ENCODE measurements around the gene CACNA1A.

CACNA1A gene

DNA sequence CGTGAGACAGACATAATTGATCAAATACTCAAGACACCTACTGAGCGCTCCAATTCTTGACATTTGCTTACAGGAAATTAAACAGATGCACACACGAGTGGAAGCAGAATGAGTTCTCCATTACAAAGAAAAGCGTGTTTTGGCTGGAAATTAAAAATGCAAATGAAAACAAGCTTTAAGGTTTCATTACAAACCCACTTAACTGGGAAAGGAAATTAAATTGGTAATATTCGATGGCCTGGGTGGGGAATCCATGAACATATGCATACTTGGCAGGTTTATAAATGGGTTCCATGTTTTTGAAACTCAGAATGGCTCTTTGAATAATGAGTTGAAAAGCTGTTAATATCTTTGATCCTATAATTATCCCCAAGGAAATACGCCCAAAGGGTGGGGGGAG, 178.0 kb downstream of the CACNA1A start:
- no peak for DNase-seq (ENCODE audit: low read depth)
- no peak overlapping the region for H3K4me3 ChIP-seq (ENCODE audit: low read length)
- TF ChIP-seq, protein P1, sequence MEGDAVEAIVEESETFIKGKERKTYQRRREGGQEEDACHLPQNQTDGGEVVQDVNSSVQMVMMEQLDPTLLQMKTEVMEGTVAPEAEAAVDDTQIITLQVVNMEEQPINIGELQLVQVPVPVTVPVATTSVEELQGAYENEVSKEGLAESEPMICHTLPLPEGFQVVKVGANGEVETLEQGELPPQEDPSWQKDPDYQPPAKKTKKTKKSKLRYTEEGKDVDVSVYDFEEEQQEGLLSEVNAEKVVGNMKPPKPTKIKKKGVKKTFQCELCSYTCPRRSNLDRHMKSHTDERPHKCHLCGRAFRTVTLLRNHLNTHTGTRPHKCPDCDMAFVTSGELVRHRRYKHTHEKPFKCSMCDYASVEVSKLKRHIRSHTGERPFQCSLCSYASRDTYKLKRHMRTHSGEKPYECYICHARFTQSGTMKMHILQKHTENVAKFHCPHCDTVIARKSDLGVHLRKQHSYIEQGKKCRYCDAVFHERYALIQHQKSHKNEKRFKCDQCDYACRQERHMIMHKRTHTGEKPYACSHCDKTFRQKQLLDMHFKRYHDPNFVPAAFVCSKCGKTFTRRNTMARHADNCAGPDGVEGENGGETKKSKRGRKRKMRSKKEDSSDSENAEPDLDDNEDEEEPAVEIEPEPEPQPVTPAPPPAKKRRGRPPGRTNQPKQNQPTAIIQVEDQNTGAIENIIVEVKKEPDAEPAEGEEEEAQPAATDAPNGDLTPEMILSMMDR (conservative IDR thresholded peaks at IDR 0.05; ENCODE audit: low read length), result no peak

DNA sequence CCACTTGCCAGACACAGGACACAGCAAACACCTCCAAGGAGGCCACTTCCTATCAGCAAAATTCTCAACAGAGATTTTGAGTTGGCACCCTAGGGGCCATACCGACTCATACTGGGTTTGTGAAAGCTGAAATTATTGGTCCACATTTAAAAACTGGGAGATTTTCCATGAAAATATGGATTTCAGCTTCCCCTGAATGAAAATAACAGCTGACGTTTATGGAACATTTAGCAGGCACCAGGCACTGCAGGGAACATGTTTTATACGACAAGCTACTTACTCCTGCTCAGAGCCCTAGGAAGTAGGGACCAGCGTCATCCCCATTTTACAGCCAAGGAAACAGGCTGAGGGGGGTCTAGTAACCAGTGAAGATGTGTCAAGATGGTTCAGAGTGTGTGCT, 186.8 kb downstream of the CACNA1A start:
- TF ChIP-seq, protein P1 (conservative IDR thresholded peaks at IDR 0.05; ENCODE audit: low read length), result no peak
- H3K4me3 ChIP-seq (ENCODE audit: low read length), result no peak overlapping the region
- DNase-seq (ENCODE audit: low read depth), result no peak

DNA sequence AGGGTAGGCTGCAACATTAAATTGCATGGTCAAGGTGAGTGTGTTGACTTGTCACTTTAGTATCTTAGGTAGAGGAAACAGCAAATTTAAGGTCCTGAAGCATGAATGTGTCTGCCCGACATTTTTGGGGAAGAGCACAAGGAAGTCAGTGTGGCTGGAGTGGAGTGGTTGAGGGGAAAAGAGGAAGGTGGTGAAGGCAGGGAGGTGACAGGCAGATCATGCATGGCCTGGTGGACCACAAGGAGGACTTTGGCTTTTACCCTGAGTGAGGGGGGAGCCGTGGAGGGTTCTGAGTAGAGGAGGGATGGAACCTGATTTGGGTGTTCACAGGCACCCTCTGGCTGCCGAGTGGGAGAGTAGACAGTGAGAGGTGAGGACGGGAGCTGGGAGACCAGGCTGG, 188.1 kb downstream of the CACNA1A start:
- TF ChIP-seq, protein P1 (conservative IDR thresholded peaks at IDR 0.05; ENCODE audit: low read length), result no peak
- H3K4me3 ChIP-seq (ENCODE audit: low read length), result no peak overlapping the region
- DNase-seq (ENCODE audit: low read depth), result no peak

DNA sequence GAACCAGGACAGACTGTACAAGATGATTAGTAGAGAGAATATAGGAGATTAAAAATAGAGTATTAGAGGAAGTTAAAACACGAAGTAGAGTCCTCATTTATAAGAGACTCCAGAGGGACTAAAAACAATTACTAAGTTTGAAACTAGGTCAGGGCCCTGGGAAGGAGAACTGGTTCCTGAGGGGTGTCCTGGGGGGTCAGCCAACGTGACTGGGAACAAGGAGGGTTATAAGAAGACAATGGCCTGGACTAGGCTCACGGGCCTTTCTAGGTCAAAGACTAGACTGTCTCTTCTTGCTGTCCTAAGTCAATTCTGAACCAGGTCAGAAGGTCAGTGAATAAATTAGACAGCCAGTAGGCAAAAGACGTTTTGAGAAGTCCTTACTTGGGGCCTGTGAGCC, 190.8 kb downstream of the CACNA1A start:
- no peak for DNase-seq (ENCODE audit: low read depth)
- TF ChIP-seq, protein P1 (conservative IDR thresholded peaks at IDR 0.05; ENCODE audit: low read length), result no peak
- H3K4me3 ChIP-seq (ENCODE audit: low read length), result no peak overlapping the region

DNA sequence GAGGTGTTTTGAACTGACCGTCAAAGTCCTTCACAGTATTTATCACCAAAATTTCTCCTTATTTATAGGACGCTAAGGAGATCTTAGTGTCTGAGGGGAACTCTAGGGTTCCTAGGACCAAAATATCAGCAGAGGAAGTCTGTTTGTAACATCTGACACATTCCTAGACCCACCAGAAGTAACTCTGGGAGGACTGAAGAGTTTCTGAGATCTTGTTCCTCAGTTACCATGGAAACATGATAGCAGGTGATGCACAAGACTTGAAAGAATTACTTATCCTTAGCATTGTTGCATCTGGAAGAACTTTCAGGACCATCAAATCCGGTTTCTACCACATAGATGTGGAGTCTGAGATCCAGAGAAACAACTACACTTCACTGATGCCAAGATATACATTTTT, 191.5 kb downstream of the CACNA1A start:
- TF ChIP-seq, protein P1 (conservative IDR thresholded peaks at IDR 0.05; ENCODE audit: low read length), result no peak
- DNase-seq (ENCODE audit: low read depth), result no peak
- no peak overlapping the region for H3K4me3 ChIP-seq (ENCODE audit: low read length)

DNA sequence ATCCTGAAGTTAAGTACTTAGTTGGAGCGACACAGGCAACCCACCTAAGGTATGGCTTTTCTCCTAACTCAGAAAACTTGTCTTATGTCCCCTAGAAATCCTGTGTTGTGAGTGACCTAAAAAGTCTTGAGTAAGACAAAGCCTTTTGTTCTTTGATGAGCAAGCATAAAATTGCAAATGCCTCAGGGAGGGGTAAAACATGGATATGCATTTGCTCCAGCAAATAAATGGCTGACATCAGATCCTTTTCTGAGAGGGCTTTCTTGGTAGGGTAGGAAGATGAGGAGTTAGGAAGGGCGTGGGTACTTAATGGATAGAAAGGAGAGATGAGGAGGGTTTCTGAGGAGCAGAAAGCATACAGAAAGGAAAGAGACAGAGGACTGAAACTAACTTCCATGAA, 192.4 kb downstream of the CACNA1A start:
- TF ChIP-seq, protein P1 (conservative IDR thresholded peaks at IDR 0.05; ENCODE audit: low read length), result no peak
- H3K4me3 ChIP-seq (ENCODE audit: low read length), result no peak overlapping the region
- no peak for DNase-seq (ENCODE audit: low read depth)

DNA sequence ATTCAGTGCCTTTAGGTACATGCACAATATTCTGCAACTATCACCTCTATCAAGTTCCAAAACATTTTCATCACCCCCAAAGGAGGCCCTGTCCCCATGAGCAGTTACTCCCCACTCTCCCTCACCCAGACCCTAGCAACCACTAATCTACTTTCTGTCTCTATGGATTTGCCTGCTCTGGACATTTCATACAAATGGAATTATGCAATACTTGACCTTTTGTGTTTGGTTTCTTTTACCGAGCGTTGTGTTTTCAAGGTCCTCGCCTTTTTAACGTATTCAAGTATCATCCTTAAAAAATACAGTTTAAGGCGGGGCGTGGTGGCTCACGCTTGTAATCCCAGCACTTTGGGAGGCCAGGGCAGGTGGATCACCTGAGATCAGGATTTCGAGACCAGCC, 196.4 kb downstream of the CACNA1A start:
- no peak for DNase-seq (ENCODE audit: low read depth)
- no peak overlapping the region for H3K4me3 ChIP-seq (ENCODE audit: low read length)
- TF ChIP-seq, protein P1 (conservative IDR thresholded peaks at IDR 0.05; ENCODE audit: low read length), result no peak

Data from AG10803 (cell line).